ENCODE measurements around the gene CPOX. TPM values are rescaled to one million over a fixed set of nuclear protein-coding genes. Genes with fewer than 3 reads are reported as not detected.

CPOX gene
- total and polyA plus RNA-seq, 10 of the 15 experiments (the other 5 are each of a cell fraction or from before 2014, with no cell fraction given): 40.7 to 72.6 (median 64.5) TPM

DNA sequence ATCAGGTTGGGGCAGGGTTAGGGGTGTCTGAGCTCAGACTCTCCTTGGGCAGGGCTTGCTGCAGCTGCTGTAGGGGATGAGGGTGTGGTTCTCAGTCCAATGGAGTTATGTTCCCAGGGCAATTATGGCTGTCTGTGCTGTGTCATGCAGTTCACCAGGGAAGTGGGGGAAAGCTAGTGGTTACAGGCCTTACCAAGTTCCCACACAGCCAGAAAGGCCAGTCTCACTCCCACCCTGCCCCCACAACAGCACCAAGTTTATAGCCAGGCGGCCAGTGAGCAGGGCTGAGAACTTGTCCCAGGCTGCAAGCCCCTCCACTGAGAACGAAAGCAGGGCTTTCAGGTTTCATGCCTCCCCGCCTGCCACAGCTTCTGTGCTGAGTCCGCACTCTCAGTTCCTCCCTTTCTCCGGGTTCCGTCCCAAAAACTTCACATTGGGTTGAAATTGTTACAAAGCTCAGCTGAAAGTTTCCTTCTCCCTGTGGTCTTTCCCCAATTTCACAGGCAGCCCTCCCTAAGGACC, 19.6 kb upstream of the CPOX start:
- Histone ChIP-seq H3K79me2 (ENCODE audit: control insufficient read depth, insufficient read depth, low read length) (no peaks in the 10 kb centered on the region), H2AFZ (ENCODE audit: control insufficient read depth, low read depth, low read length) (peak overlapping the region; percentile 46), H3K27me3 (replicated peaks in 1 of 2; ENCODE audit: control insufficient read depth in 2 of 2, insufficient read depth in 2 of 2, low read length in 1 of 2) (no peaks in the 10 kb centered on the region), H3K9me3 (replicated peaks; ENCODE audit: control insufficient read depth, insufficient read depth, low read length) (no peaks in the 10 kb centered on the region; the same call in 1 of the 3 replicates), H4K20me1 (ENCODE audit: control insufficient read depth, insufficient read depth) (no peaks in the 10 kb centered on the region), H3K4me3 (no peak overlapping the region), H3K36me3 (ENCODE audit: control insufficient read depth in 2 of 2, insufficient read depth in 2 of 2, low read length in 1 of 2) (no peaks in the 10 kb centered on the region), H3K27ac (ENCODE audit: control insufficient read depth, insufficient read depth) (peak overlapping the region; percentile 87), H3K4me2 (ENCODE audit: control insufficient read depth, insufficient read depth) (peak overlapping the region; percentile 30; the same call in 1 of the 2 replicates), H3K4me1 (ENCODE audit: control insufficient read depth, insufficient read depth, low read length) (peaks cover 7% of the 10 kb centered on the region; the same call in 1 of the 2 replicates), H3K9ac (ENCODE audit: control insufficient read depth, insufficient read depth, low read length) (peak overlapping the region; percentile 57; the same call in 1 of the 2 replicates)
- POLR2A ChIA-PET: interaction anchor here (0.7 to 2.8 kb wide), 12 partner anchors 8 to 380 kb away, joined by 3 to 13 read pairs (median 4); no protein-coding TSS in a partner anchor
- CTCF ChIA-PET: interaction anchor here (0.7 to 5.8 kb wide), 28 partner anchors 11 to 574 kb away, joined by 3 to 72 read pairs (median 5); no protein-coding TSS in a partner anchor
- SMC1A ChIA-PET (ENCODE audit: uncharacterized antibody, unreplicated experiment): interaction anchor here (0.7 to 4.2 kb wide), 31 partner anchors 11 to 798 kb away, joined by 3 to 66 read pairs (median 6); no protein-coding TSS in a partner anchor
- intact Hi-C loops (cut with micrococcal nuclease; ENCODE audit: unreplicated experiment) (loop anchor here (1.0 to 2.0 kb wide), 3 partner anchors 11 to 132 kb away; no protein-coding TSS in a partner anchor), in situ Hi-C loops (cut with MboI) (loop anchor here (25.0 kb wide), 1 partner anchor 1149 kb away; no protein-coding TSS in a partner anchor)
- ATAC-seq (peak; percentile 93), FAIRE-seq (peak; percentile 81), DNase-seq (ENCODE audit: low read depth, low spot score) (peak; percentile 96)
- 5% methylated on average over 6 of the region's 6 CpGs for WGBS (ENCODE audit: insufficient coverage, insufficient replicate concordance, low lambda C conversion rate, missing lambda C conversion rate)
- no TSS peak for BruUV-seq (replicated peaks)
- RAD21 ChIA-PET (ENCODE audit: unreplicated experiment): interaction anchor here (0.8 to 4.6 kb wide), 23 partner anchors 9 to 198 kb away, joined by 3 to 48 read pairs (median 4); no protein-coding TSS in a partner anchor
- TF ChIP-seq SUZ12 (IDR thresholded peaks at IDR 0.05; ENCODE audit: unreplicated experiment) (no peak), IKZF2 (IDR thresholded peaks at IDR 0.05) (peak; percentile 68 to 80; a peak in 3 of 4 replicates), CBFB (IDR thresholded peaks at IDR 0.05; ENCODE audit: low read depth) (peak; percentile 79), IRF4 (IDR thresholded peaks at IDR 0.05; ENCODE audit: low read depth, low read length) (peak; percentile 96), NBN (IDR thresholded peaks at IDR 0.05) (peak; percentile 53; the same call in 1 of the 2 replicates), BRCA1 (IDR thresholded peaks at IDR 0.05; ENCODE audit: low read depth, low read length) (no peak), MEF2B (IDR thresholded peaks at IDR 0.05; ENCODE audit: partially characterized antibody, poor library complexity, severe bottlenecking) (peak; percentile 80), PAX8 (IDR thresholded peaks at IDR 0.05) (no peak), POU2F2 (IDR thresholded peaks at IDR 0.05; ENCODE audit: borderline replicate concordance, low read depth, low read length) (peak; percentile 57; the same call in 2 of the 3 replicates), SMC3 (IDR thresholded peaks at IDR 0.05; ENCODE audit: borderline replicate concordance, low read length) (0 out of 2 replicates have a peak, but pooled peaks have one; percentile 23), IKZF1 (conservative IDR thresholded peaks at IDR 0.05) (peak; percentile 78), LARP7 (IDR thresholded peaks at IDR 0.05) (no peak), DPF2 (IDR thresholded peaks at IDR 0.05) (peak; percentile 74; the same call in 1 of the 2 replicates)
- TF ChIP-seq, protein P1, sequence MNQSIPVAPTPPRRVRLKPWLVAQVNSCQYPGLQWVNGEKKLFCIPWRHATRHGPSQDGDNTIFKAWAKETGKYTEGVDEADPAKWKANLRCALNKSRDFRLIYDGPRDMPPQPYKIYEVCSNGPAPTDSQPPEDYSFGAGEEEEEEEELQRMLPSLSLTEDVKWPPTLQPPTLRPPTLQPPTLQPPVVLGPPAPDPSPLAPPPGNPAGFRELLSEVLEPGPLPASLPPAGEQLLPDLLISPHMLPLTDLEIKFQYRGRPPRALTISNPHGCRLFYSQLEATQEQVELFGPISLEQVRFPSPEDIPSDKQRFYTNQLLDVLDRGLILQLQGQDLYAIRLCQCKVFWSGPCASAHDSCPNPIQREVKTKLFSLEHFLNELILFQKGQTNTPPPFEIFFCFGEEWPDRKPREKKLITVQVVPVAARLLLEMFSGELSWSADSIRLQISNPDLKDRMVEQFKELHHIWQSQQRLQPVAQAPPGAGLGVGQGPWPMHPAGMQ (IDR thresholded peaks at IDR 0.05; ENCODE audit: borderline replicate concordance): no peak
- TF ChIP-seq, protein P2, sequence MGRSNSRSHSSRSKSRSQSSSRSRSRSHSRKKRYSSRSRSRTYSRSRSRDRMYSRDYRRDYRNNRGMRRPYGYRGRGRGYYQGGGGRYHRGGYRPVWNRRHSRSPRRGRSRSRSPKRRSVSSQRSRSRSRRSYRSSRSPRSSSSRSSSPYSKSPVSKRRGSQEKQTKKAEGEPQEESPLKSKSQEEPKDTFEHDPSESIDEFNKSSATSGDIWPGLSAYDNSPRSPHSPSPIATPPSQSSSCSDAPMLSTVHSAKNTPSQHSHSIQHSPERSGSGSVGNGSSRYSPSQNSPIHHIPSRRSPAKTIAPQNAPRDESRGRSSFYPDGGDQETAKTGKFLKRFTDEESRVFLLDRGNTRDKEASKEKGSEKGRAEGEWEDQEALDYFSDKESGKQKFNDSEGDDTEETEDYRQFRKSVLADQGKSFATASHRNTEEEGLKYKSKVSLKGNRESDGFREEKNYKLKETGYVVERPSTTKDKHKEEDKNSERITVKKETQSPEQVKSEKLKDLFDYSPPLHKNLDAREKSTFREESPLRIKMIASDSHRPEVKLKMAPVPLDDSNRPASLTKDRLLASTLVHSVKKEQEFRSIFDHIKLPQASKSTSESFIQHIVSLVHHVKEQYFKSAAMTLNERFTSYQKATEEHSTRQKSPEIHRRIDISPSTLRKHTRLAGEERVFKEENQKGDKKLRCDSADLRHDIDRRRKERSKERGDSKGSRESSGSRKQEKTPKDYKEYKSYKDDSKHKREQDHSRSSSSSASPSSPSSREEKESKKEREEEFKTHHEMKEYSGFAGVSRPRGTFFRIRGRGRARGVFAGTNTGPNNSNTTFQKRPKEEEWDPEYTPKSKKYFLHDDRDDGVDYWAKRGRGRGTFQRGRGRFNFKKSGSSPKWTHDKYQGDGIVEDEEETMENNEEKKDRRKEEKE (IDR thresholded peaks at IDR 0.05): no peak
- TF ChIP-seq, protein P3, sequence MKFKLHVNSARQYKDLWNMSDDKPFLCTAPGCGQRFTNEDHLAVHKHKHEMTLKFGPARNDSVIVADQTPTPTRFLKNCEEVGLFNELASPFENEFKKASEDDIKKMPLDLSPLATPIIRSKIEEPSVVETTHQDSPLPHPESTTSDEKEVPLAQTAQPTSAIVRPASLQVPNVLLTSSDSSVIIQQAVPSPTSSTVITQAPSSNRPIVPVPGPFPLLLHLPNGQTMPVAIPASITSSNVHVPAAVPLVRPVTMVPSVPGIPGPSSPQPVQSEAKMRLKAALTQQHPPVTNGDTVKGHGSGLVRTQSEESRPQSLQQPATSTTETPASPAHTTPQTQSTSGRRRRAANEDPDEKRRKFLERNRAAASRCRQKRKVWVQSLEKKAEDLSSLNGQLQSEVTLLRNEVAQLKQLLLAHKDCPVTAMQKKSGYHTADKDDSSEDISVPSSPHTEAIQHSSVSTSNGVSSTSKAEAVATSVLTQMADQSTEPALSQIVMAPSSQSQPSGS (IDR thresholded peaks at IDR 0.05; ENCODE audit: low read length): peak; percentile 96
- TF ChIP-seq, protein P4, sequence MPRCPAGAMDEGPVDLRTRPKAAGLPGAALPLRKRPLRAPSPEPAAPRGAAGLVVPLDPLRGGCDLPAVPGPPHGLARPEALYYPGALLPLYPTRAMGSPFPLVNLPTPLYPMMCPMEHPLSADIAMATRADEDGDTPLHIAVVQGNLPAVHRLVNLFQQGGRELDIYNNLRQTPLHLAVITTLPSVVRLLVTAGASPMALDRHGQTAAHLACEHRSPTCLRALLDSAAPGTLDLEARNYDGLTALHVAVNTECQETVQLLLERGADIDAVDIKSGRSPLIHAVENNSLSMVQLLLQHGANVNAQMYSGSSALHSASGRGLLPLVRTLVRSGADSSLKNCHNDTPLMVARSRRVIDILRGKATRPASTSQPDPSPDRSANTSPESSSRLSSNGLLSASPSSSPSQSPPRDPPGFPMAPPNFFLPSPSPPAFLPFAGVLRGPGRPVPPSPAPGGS (IDR thresholded peaks at IDR 0.05; ENCODE audit: borderline replicate concordance, insufficient read depth, low read depth, low read length, poor library complexity, severe bottlenecking): peak; percentile 100

Data from GM12878 (cell line).